HepG2 (cell line): ENCODE data around the gene SFMBT1.

Experiments used
- CTCF ChIP-seq: sonication (generic); formaldehyde crosslinking; IDR thresholded peaks from 2 replicates; pipeline ENCODE4 v1.5.0; 2020; ENCODE audit warnings: mild to moderate bottlenecking, missing genetic modification reagents, moderate library complexity
- JUN ChIP-seq: sonication (generic); formaldehyde crosslinking; IDR thresholded peaks from 2 replicates; pipeline ENCODE4 v1.4.0; 2020; ENCODE audit warnings: mild to moderate bottlenecking, missing genetic modification reagents
- MXI1 ChIP-seq: IDR thresholded peaks from 3 replicates; pipeline ENCODE4 v1.6.1; 2012; ENCODE audit warnings: low read depth, low read length, inconsistent platforms, borderline replicate concordance
- ZBTB25 ChIP-seq: IDR thresholded peaks from 2 replicates; pipeline ENCODE4 v1.6.1; 2018; ENCODE audit warnings: missing genetic modification reagents
- ZMYM2 ChIP-seq: sonication (generic); formaldehyde crosslinking; IDR thresholded peaks from 2 replicates; pipeline ENCODE4 v1.8.0; 2022; ENCODE audit warnings: mild to moderate bottlenecking, missing genetic modification reagents
- TF ChIP-seq, protein P1 (sequence below): IDR thresholded peaks from 2 replicates; pipeline ENCODE4 v1.6.1; 2016; ENCODE audit warnings: mild to moderate bottlenecking
- TF ChIP-seq, protein P2 (sequence below): sonication (generic); formaldehyde crosslinking; IDR thresholded peaks from 2 replicates; pipeline ENCODE4 v1.4.0; 2020; ENCODE audit warnings: missing genetic modification reagents

DNA sequence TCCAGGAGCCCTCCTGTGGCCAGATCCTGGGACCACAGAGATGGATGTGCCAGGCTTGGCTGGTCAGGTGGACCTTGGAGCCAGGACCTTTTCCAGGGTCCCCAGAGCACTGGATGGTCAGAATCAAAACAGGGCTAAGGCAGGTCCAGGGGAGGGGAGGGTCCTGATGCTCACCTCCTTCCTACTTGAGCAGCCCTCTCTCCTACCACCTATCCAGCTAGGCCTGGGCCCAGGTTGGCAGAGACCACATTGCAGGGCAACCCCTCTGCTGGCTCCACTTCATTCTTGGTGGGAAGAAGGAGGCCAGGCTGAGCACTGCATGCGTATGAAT, 28.5 kb upstream of the SFMBT1 start:
- TF ChIP-seq MXI1: no peak
- no peak; the same call in 1 of the 2 replicates for TF ChIP-seq CTCF
- TF ChIP-seq, protein P1, sequence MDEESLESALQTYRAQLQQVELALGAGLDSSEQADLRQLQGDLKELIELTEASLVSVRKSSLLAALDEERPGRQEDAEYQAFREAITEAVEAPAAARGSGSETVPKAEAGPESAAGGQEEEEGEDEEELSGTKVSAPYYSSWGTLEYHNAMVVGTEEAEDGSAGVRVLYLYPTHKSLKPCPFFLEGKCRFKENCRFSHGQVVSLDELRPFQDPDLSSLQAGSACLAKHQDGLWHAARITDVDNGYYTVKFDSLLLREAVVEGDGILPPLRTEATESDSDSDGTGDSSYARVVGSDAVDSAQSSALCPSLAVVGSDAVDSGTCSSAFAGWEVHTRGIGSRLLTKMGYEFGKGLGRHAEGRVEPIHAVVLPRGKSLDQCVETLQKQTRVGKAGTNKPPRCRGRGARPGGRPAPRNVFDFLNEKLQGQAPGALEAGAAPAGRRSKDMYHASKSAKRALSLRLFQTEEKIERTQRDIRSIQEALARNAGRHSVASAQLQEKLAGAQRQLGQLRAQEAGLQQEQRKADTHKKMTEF: no peak
- no peak for TF ChIP-seq ZMYM2 (CRISPR knock-in tag)
- TF ChIP-seq ZBTB25 (CRISPR knock-in tag): no peak
- TF ChIP-seq JUN (CRISPR knock-in tag): no peak
- TF ChIP-seq, protein P2, sequence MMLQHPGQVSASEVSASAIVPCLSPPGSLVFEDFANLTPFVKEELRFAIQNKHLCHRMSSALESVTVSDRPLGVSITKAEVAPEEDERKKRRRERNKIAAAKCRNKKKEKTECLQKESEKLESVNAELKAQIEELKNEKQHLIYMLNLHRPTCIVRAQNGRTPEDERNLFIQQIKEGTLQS (CRISPR knock-in tag): no peak
